ENCODE measurements around the gene UGT3A2.

Gene UGT3A2

GRCh38 chr5:36055984-36056383 lies 10.7 kb downstream of the UGT3A2 start:
- no peak for TF ChIP-seq CTCF (conservative IDR thresholded peaks at IDR 0.05; ENCODE audit: control insufficient read depth, insufficient read depth, low read depth, low read length)
- DNase-seq (ENCODE audit: low read depth): no peak

GRCh38 chr5:36054647-36055046 lies 12.0 kb downstream of the UGT3A2 start:
- H3K4me3 ChIP-seq (ENCODE audit: control insufficient read depth, low read depth, low read length): no peak overlapping the region
- TF ChIP-seq CTCF (conservative IDR thresholded peaks at IDR 0.05; ENCODE audit: control insufficient read depth, insufficient read depth, low read depth, low read length): no peak
- no peak for DNase-seq (ENCODE audit: low read depth)

More at GRCh38 chr5:36055984-36056383, 10.7 kb downstream of the UGT3A2 start:
- H3K4me3 ChIP-seq (ENCODE audit: control insufficient read depth, low read depth, low read length): no peak overlapping the region

- TF ChIP-seq CTCF (conservative IDR thresholded peaks at IDR 0.05; ENCODE audit: control insufficient read depth, insufficient read depth, low read depth, low read length): no peak
- no peak for DNase-seq (ENCODE audit: low read depth)
- H3K4me3 ChIP-seq (ENCODE audit: control insufficient read depth, low read depth, low read length): no peak overlapping the region
Observed at GRCh38 chr5:36052538-36052937, 14.1 kb downstream of the UGT3A2 start.

GRCh38 chr5:36049949-36050348 lies 16.7 kb downstream of the UGT3A2 start:
- no peak overlapping the region for H3K4me3 ChIP-seq (ENCODE audit: control insufficient read depth, low read depth, low read length)
- no peak for TF ChIP-seq CTCF (conservative IDR thresholded peaks at IDR 0.05; ENCODE audit: control insufficient read depth, insufficient read depth, low read depth, low read length)
- no peak for DNase-seq (ENCODE audit: low read depth)

- DNase-seq (ENCODE audit: low read depth): no peak
- TF ChIP-seq CTCF (conservative IDR thresholded peaks at IDR 0.05; ENCODE audit: control insufficient read depth, insufficient read depth, low read depth, low read length): no peak
Observed at GRCh38 chr5:36047384-36048160, 19.1 kb downstream of the UGT3A2 start.

GRCh38 chr5:36045895-36046294 lies 20.8 kb downstream of the UGT3A2 start:
- no peak for TF ChIP-seq CTCF (conservative IDR thresholded peaks at IDR 0.05; ENCODE audit: control insufficient read depth, insufficient read depth, low read depth, low read length)
- DNase-seq (ENCODE audit: low read depth): no peak
- no peak overlapping the region for H3K4me3 ChIP-seq (ENCODE audit: control insufficient read depth, low read depth, low read length)

More at GRCh38 chr5:36047384-36048160, 19.1 kb downstream of the UGT3A2 start:
- no peak overlapping the region for H3K4me3 ChIP-seq (ENCODE audit: control insufficient read depth, low read depth, low read length)
